GM12878 (cell line): Measurements from ENCODE around the gene ADAMTS17. TPM values are rescaled to one million over a fixed set of nuclear protein-coding genes. Genes with fewer than 3 reads are reported as not detected.

Experiments used
- ATAC-seq: fragments of 200-7000 bp; cut with Tn5 transposase; 3 replicates; pipeline ENCODE4 v1.9.1; 2020; ENCODE audit warnings: mild to moderate bottlenecking, moderate library complexity
- BruUV-seq: library from RNA; stranded (reverse); fragments of 400-500 nt; replicated peaks from 2 replicates; lab custom pipeline; 2021; lab: Mats Ljungman, UMichigan
- CTCF ChIA-PET: fragments of 300-600 bp; sonication (Branson Sonifier 250); formaldehyde crosslinking; extraction: SDS; loops from one replicate; lab custom pipeline; 2021; ENCODE audit warnings: inconsistent platforms; lab: Yijun Ruan, JAX
- POLR2A ChIA-PET: fragments of 350-600 bp; formaldehyde crosslinking; extraction: SDS; loops from one replicate; lab custom pipeline; 2021; ENCODE audit warnings: inconsistent platforms; lab: Charles Lee
- RAD21 ChIA-PET: fragments of 300-600 bp; sonication (Branson Sonifier 250); formaldehyde crosslinking; loops from one replicate; lab custom pipeline; 2023; ENCODE audit warnings: antibody characterized with exemption; ENCODE audit not compliant: unreplicated experiment; lab: Charles Lee
- SMC1A ChIA-PET: fragments of 300-600 bp; sonication (Branson Sonifier 250); formaldehyde crosslinking; loops from one replicate; lab custom pipeline; 2023; ENCODE audit not compliant: unreplicated experiment, uncharacterized antibody; lab: Charles Lee
- DNase-seq: peaks from one replicate; pipeline ENCODE4 v3.0.0-alpha.2; 2011; ENCODE audit warnings: low read depth, low spot score
- FAIRE-seq: peaks from 3 replicates; lab custom pipeline; 2011; peaks lifted over from hg19 to GRCh38; lab: Jason Lieb, UNC
- H2AFZ ChIP-seq: 2 replicates; pipeline ENCODE4 v1.6.0; 2011; ENCODE audit warnings: low read depth, low read length, control low read depth; ENCODE audit not compliant: control insufficient read depth
- H3K27ac ChIP-seq: 2 replicates; pipeline ENCODE4 v1.5.1; 2011; ENCODE audit warnings: control low read depth; ENCODE audit not compliant: control insufficient read depth, insufficient read depth
- H3K27me3 ChIP-seq, 2 experiments: replicated peaks in 1 of 2; 2 replicates each; pipeline versions ENCODE4 v1.6.0 to v1.6.1; 2011; ENCODE audit warnings: low read length in 1 of 2; ENCODE audit not compliant: control insufficient read depth in 2 of 2, insufficient read depth in 2 of 2
- H3K36me3 ChIP-seq, 2 experiments: 2 replicates each; pipeline ENCODE4 v1.5.1; 2011; ENCODE audit warnings: low read length in 1 of 2; ENCODE audit not compliant: control insufficient read depth in 2 of 2, insufficient read depth in 2 of 2
- H3K4me1 ChIP-seq: 2 replicates; pipeline ENCODE4 v1.6.1; 2011; ENCODE audit warnings: mild to moderate bottlenecking, low read length, moderate library complexity, mixed read lengths; ENCODE audit not compliant: control insufficient read depth, insufficient read depth
- H3K4me2 ChIP-seq: 2 replicates; pipeline ENCODE4 v1.6.0; 2011; ENCODE audit warnings: control low read depth; ENCODE audit not compliant: control insufficient read depth, insufficient read depth
- H3K4me3 ChIP-seq: fragments of 200-600 bp; sonication (generic); 2 replicates; pipeline ENCODE4 v1.5.1; 2016
- H3K79me2 ChIP-seq: 2 replicates; pipeline ENCODE4 v1.6.0; 2011; ENCODE audit warnings: low read length; ENCODE audit not compliant: control insufficient read depth, insufficient read depth
- H3K9ac ChIP-seq: 2 replicates; pipeline ENCODE4 v1.8.0; 2011; ENCODE audit warnings: low read length, control low read depth, mixed read lengths; ENCODE audit not compliant: control insufficient read depth, insufficient read depth
- H3K9me3 ChIP-seq: replicated peaks from 3 replicates; pipeline ENCODE4 v1.5.1; 2011; ENCODE audit warnings: mild to moderate bottlenecking, low read length; ENCODE audit not compliant: control insufficient read depth, insufficient read depth
- H4K20me1 ChIP-seq: 2 replicates; pipeline ENCODE4 v1.6.0; 2011; ENCODE audit not compliant: control insufficient read depth, insufficient read depth
- CHD1 ChIP-seq: IDR thresholded peaks from 2 replicates; pipeline ENCODE4 v1.6.1; 2012; ENCODE audit warnings: low read depth, low read length, improper control_type of control experiment
- CHD2 ChIP-seq: IDR thresholded peaks from 2 replicates; pipeline ENCODE4 v1.6.1; 2011; ENCODE audit warnings: low read depth, low read length, improper control_type of control experiment, borderline replicate concordance
- ESRRA ChIP-seq: IDR thresholded peaks from 2 replicates; pipeline ENCODE4 v1.6.1; 2012; ENCODE audit warnings: mild to moderate bottlenecking, low read length, improper control_type of control experiment
- NR2C2 ChIP-seq: IDR thresholded peaks from 2 replicates; pipeline ENCODE4 v1.6.1; 2011; ENCODE audit warnings: borderline replicate concordance, low read depth; ENCODE audit not compliant: control insufficient read depth, insufficient read length
- NR2F1 ChIP-seq: fragments of 450-650 bp; conservative IDR thresholded peaks from 2 replicates; pipeline ENCODE4 v1.6.1; 2017; ENCODE audit warnings: mild to moderate bottlenecking
- RAD51 ChIP-seq: fragments of 450-650 bp; IDR thresholded peaks from 2 replicates; pipeline ENCODE4 v1.6.1; 2016; ENCODE audit warnings: moderate library complexity, mild to moderate bottlenecking, inconsistent platforms
- ZBTB11 ChIP-seq: fragments of 450-650 bp; formaldehyde crosslinking; IDR thresholded peaks from 2 replicates; pipeline ENCODE4 v1.5.0; 2022; ENCODE audit warnings: mild to moderate bottlenecking, missing genetic modification characterization
- WGBS: methylation state at CpG from one replicate; pipeline ENCODE4 v1.1.6; 2016; ENCODE audit warnings: low lambda C conversion rate; ENCODE audit not compliant: insufficient replicate concordance, insufficient coverage; ENCODE audit errors: missing lambda C conversion rate; 5-methylcytosine and 5-hydroxymethylcytosine counted together
- in situ Hi-C: fragments of 300-500 bp; cut with MboI; formaldehyde crosslinking; loops from 9 replicates; pipeline ENCODE4 v1.14.3; 2018; ENCODE audit warnings: mixed read lengths
- intact Hi-C: fragments of 100-400 bp; cut with micrococcal nuclease; formaldehyde crosslinking; loops from one replicate; pipeline ENCODE4 v1.14.2; 2022; ENCODE audit not compliant: unreplicated experiment
- polyA plus RNA-seq, 11 experiments: library from polyadenylated mRNA; depleted of rRNA in 4 of 11; unstranded in 6 of 11; stranded (reverse) in 5 of 11; fragments of >200 nt; fragmentation: Nextera tagmentation in 4 of 11; fragmentation: Illumina TruSeq in 1 of 11; extraction: Ambion mirVana in 4 of 11; extraction: Trizol in 1 of 11; gene quantifications; 1 replicate in 1 of 11; 2 replicates in 10 of 11; pipeline versions ENCODE4 v1.2.1 to v1.2.3, GENCODE V29; 2011 to 2016; ENCODE audit warnings: inconsistent platforms in 2 of 11, missing spikeins in 2 of 11, low read depth in 1 of 11
- total RNA-seq, 4 experiments: library from RNA; depleted of rRNA in 3 of 4; stranded (reverse); fragments of >200 nt in 3 of 4; fragmentation: Illumina TruSeq in 1 of 4; extraction: Trizol in 1 of 4; gene quantifications; 2 replicates each; pipeline versions ENCODE4 v1.2.1 to v1.2.3, GENCODE V29; 2013 to 2021

The ADAMTS17 gene
- total and polyA plus RNA-seq, 10 of the 15 experiments (the other 5 are each of a cell fraction or from before 2014, with no cell fraction given) = 0.04 to 0.50 (median 0.10) TPM; not detected in 4

GRCh38 chr15:100022806-100023205, 319.0 kb downstream of the ADAMTS17 start:
- Histone ChIP-seq H3K27me3 (no peaks in the 10 kb centered on the region), H3K79me2 (no peaks in the 10 kb centered on the region), H3K9ac (no peak overlapping the region), H4K20me1 (no peaks in the 10 kb centered on the region), H3K9me3 (peaks cover 4% of the 10 kb centered on the region; the same call in 2 of the 3 replicates), H3K27ac (no peak overlapping the region), H3K4me3 (no peak overlapping the region), H3K4me1 (no peaks in the 10 kb centered on the region; the same call in 1 of the 2 replicates), H3K4me2 (no peak overlapping the region), H2AFZ (no peak overlapping the region), H3K36me3 (no peaks in the 10 kb centered on the region)
- ATAC-seq (no peak), FAIRE-seq (no peak), DNase-seq (no peak)
- intact Hi-C loops = no loop called here
- WGBS = 21% methylated on average over 4 of the region's 4 CpGs
- ChIA-PET CTCF (no interaction called here), SMC1A (no interaction called here), RAD21 (no interaction called here), POLR2A (no interaction called here)
- TF ChIP-seq ZBTB11 (no peak), NR2C2 (no peak)
- BruUV-seq = no TSS peak
- in situ Hi-C loops = no loop called here

GRCh38 chr15:100022391-100022790, 319.4 kb downstream of the ADAMTS17 start:
- CTCF ChIA-PET = no interaction called here
- no peak for FAIRE-seq
- DNase-seq = no peak
- ATAC-seq = no peak
- no peak overlapping the region for H3K27ac ChIP-seq
- POLR2A ChIA-PET = no interaction called here
- SMC1A ChIA-PET = no interaction called here
- in situ Hi-C loops (no loop called here), intact Hi-C loops (no loop called here)
- no peaks in the 10 kb centered on the region for H3K36me3 ChIP-seq
- no peaks in the 10 kb centered on the region; the same call in 1 of the 2 replicates for H3K4me1 ChIP-seq
- peaks cover 1% of the 10 kb centered on the region; the same call in 2 of the 3 replicates for H3K9me3 ChIP-seq
- 41% methylated on average over 5 of the region's 5 CpGs for WGBS
- H3K79me2 ChIP-seq = no peaks in the 10 kb centered on the region
- no TSS peak for BruUV-seq
- no peak overlapping the region for H3K4me2 ChIP-seq
- no peaks in the 10 kb centered on the region for H4K20me1 ChIP-seq
- no peaks in the 10 kb centered on the region for H3K27me3 ChIP-seq
- RAD21 ChIA-PET = no interaction called here
- H2AFZ ChIP-seq = no peak overlapping the region
- no peak overlapping the region for H3K9ac ChIP-seq
- TF ChIP-seq NR2F1 = no peak
- TF ChIP-seq CHD2 = no peak
- TF ChIP-seq ESRRA = no peak
- no peak for TF ChIP-seq CHD1
- TF ChIP-seq RAD51 = no peak
- no peak overlapping the region for H3K4me3 ChIP-seq
